Neural cell (in vitro differentiated cells): ENCODE results near the gene ISOC2.

Source experiments
- EP300 ChIP-seq: fragments of 450-650 bp; conservative IDR thresholded peaks from 2 replicates; pipeline ENCODE4 v1.6.1; 2014; ENCODE audit warnings: antibody characterized with exemption, mild to moderate bottlenecking, moderate library complexity; ENCODE audit not compliant: poor library complexity, severe bottlenecking
- EZH2 ChIP-seq: fragments of 200-600, 300-800 bp; shearing (Covaris generic), sonication (generic); IDR thresholded peaks from 2 replicates; pipeline ENCODE4 v1.6.1; 2014; ENCODE audit warnings: antibody characterized with exemption, low read length, borderline replicate concordance, mild to moderate bottlenecking; ENCODE audit not compliant: insufficient read depth, poor library complexity, severe bottlenecking
- POLR2AphosphoS5 ChIP-seq: IDR thresholded peaks from 2 replicates; pipeline ENCODE4 v1.6.1; 2012
- TAF1 ChIP-seq: IDR thresholded peaks from 2 replicates; pipeline ENCODE4 v1.6.1; 2012; ENCODE audit warnings: low read depth
- TF ChIP-seq, protein P1 (sequence below): fragments of 450-650 bp; IDR thresholded peaks from 2 replicates; pipeline ENCODE4 v1.5.1; 2014; ENCODE audit warnings: antibody characterized with exemption, mild to moderate bottlenecking, moderate library complexity; ENCODE audit not compliant: poor library complexity, severe bottlenecking

DNA sequence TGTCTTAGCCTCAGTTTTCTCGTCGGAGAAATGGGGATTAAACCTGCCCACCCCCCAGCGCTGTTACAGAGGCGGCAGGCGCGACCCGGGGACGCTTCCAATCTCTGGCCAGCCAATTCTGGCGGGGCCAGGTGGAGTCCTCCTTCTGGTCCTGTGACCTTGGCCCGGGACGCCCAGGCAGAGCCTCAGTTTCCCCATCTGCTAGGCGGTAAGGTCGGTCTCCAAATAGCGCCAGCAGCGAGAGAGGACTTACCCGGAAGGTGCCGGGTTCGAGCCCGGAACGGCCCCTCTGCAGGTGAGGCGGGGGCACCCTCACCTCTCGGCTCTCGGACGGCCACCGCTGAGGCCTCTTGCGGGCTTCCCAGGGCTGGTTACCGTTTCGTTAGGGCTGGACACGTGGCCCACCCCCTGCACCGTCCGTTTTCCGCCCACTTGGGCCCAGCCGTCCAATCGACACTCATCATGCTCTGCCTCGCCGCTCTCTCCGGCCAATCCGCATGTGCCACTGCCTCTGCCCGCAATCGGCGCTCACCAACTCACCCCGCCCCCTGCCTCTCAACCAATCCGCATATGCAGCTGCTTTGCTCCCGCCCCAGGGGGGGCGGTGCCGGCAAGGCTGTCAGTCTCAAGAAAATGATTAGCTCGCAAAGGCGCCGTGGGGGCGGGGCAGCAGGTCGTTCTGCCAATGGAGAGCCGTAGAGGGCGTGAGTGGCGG lies at the start of gene ISOC2:
- TF ChIP-seq, protein P1, sequence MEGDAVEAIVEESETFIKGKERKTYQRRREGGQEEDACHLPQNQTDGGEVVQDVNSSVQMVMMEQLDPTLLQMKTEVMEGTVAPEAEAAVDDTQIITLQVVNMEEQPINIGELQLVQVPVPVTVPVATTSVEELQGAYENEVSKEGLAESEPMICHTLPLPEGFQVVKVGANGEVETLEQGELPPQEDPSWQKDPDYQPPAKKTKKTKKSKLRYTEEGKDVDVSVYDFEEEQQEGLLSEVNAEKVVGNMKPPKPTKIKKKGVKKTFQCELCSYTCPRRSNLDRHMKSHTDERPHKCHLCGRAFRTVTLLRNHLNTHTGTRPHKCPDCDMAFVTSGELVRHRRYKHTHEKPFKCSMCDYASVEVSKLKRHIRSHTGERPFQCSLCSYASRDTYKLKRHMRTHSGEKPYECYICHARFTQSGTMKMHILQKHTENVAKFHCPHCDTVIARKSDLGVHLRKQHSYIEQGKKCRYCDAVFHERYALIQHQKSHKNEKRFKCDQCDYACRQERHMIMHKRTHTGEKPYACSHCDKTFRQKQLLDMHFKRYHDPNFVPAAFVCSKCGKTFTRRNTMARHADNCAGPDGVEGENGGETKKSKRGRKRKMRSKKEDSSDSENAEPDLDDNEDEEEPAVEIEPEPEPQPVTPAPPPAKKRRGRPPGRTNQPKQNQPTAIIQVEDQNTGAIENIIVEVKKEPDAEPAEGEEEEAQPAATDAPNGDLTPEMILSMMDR: peak; percentile 32
- TF ChIP-seq EP300 (peak; percentile 41), EZH2 (no peak), POLR2AphosphoS5 (peak; percentile 51), TAF1 (no peak)
